MM.1S (cell line): Measurements from ENCODE around the gene KRTCAP3.

Experiments used
- CTCF ChIP-seq: fragments of 300-600 bp; sonication (generic); IDR thresholded peaks from 2 replicates; pipeline ENCODE4 v1.5.1; 2016; ENCODE audit warnings: antibody characterized with exemption, low read length, mixed read lengths
- EZH2phosphoT487 ChIP-seq: fragments of 300-600 bp; sonication (generic); IDR thresholded peaks from 2 replicates; pipeline ENCODE4 v1.6.1; 2018; ENCODE audit warnings: antibody characterized with exemption, low read length

GRCh38 chr2:27408601-27409320 lies 33.4 kb upstream of the KRTCAP3 start:
- no peak for TF ChIP-seq CTCF
- no peak for TF ChIP-seq EZH2phosphoT487
